HEK293 (cell line): ENCODE measurements around the gene PPP1R27.

Experiments used
- CTCF ChIA-PET: fragments of 350-600 bp; formaldehyde crosslinking; extraction: SDS; loops from one replicate; lab custom pipeline; 2021; ENCODE audit warnings: antibody characterized with exemption; lab: Yijun Ruan, JAX
- POLR2A ChIA-PET: fragments of 300-600 bp; formaldehyde crosslinking; extraction: SDS; loops from one replicate; lab custom pipeline; 2020; ENCODE audit warnings: antibody characterized with exemption, inconsistent platforms; lab: Yijun Ruan, JAX
- H3K27ac ChIP-seq: fragments of 200-500 bp; sonication (Bioruptor generic); 2 replicates; pipeline ENCODE4 v1.5.1; 2014; ENCODE audit warnings: low read depth, low read length, control low read depth, inconsistent platforms; ENCODE audit errors: extremely low read depth
- H3K36me3 ChIP-seq, 2 experiments: fragments of 200-500 bp in 1 of 2; sonication (Bioruptor generic) in 1 of 2; 1 replicate in 1 of 2; 2 replicates in 1 of 2; pipeline ENCODE4 v1.5.1; 2014 to 2017; ENCODE audit warnings: inconsistent platforms in 2 of 2, low read length in 2 of 2; ENCODE audit not compliant: control insufficient read depth in 2 of 2, insufficient read depth in 1 of 2
- H3K4me1 ChIP-seq: fragments of 200-500 bp; sonication (Bioruptor generic); 2 replicates; pipeline ENCODE4 v1.5.1; 2014; ENCODE audit warnings: mild to moderate bottlenecking, low read length, inconsistent platforms; ENCODE audit not compliant: control insufficient read depth, insufficient read depth
- H3K4me3 ChIP-seq: 2 replicates; pipeline ENCODE4 v1.5.1; 2011; ENCODE audit warnings: low read depth, mild to moderate bottlenecking, control low read depth, low read length, moderate library complexity
- H3K9me3 ChIP-seq: fragments of 200-500 bp; sonication (Bioruptor generic); 2 replicates; pipeline ENCODE4 v1.5.1; 2014; ENCODE audit warnings: low read depth, low read length, inconsistent platforms; ENCODE audit not compliant: control insufficient read depth, insufficient read depth
- EGR2 ChIP-seq: fragments of 450-650 bp; formaldehyde crosslinking; IDR thresholded peaks from 2 replicates; pipeline ENCODE4 v1.5.1; 2016; ENCODE audit warnings: low read depth, missing biosample characterization, missing genetic modification characterization
- HOXA7 ChIP-seq: sonication (generic); formaldehyde crosslinking; IDR thresholded peaks from 2 replicates; pipeline ENCODE4 v1.8.1; 2022; ENCODE audit warnings: missing genetic modification reagents, borderline replicate concordance
- IKZF3 ChIP-seq: fragments of 450-650 bp; IDR thresholded peaks from 2 replicates; pipeline ENCODE4 v1.5.0; 2018; ENCODE audit warnings: missing biosample characterization, mild to moderate bottlenecking, missing genetic modification characterization, moderate library complexity
- KLF1 ChIP-seq: fragments of 450-650 bp; formaldehyde crosslinking; IDR thresholded peaks from 2 replicates; pipeline ENCODE4 v1.5.1; 2016; ENCODE audit warnings: missing biosample characterization, missing genetic modification characterization
- KLF16 ChIP-seq: fragments of 450-650 bp; formaldehyde crosslinking; IDR thresholded peaks from 2 replicates; pipeline ENCODE4 v1.5.1; 2017; ENCODE audit warnings: missing biosample characterization, missing genetic modification characterization
- OSR2 ChIP-seq: fragments of 450-650 bp; formaldehyde crosslinking; IDR thresholded peaks from 2 replicates; pipeline ENCODE4 v1.5.1; 2016; ENCODE audit warnings: missing biosample characterization, missing genetic modification characterization
- SP2 ChIP-seq: fragments of 450-650 bp; formaldehyde crosslinking; IDR thresholded peaks from 2 replicates; pipeline ENCODE4 v1.5.1; 2016; ENCODE audit warnings: missing biosample characterization, missing genetic modification characterization
- ZNF335 ChIP-seq: fragments of 450-650 bp; formaldehyde crosslinking; conservative IDR thresholded peaks from 2 replicates; pipeline ENCODE4 v1.5.1; 2016; ENCODE audit warnings: missing biosample characterization, missing genetic modification characterization
- ZNF560 ChIP-seq: fragments of 450-650 bp; formaldehyde crosslinking; IDR thresholded peaks from 2 replicates; pipeline ENCODE4 v1.5.1; 2017; ENCODE audit warnings: missing biosample characterization, missing genetic modification characterization, borderline replicate concordance
- ZNF621 ChIP-seq: fragments of 450-650 bp; formaldehyde crosslinking; IDR thresholded peaks from 2 replicates; pipeline ENCODE4 v1.5.1; 2017; ENCODE audit warnings: missing biosample characterization, missing genetic modification characterization
- ZNF747 ChIP-seq: fragments of 450-650 bp; formaldehyde crosslinking; IDR thresholded peaks from 2 replicates; pipeline ENCODE4 v1.5.1; 2016; ENCODE audit warnings: missing biosample characterization, missing genetic modification characterization
- TF ChIP-seq, protein P1 (sequence below): fragments of 450-650 bp; formaldehyde crosslinking; IDR thresholded peaks from 2 replicates; pipeline ENCODE4 v1.5.1; 2016; ENCODE audit warnings: missing biosample characterization, missing genetic modification characterization
- TF ChIP-seq, protein P2 (sequence below): fragments of 450-650 bp; formaldehyde crosslinking; IDR thresholded peaks from 2 replicates; pipeline ENCODE4 v1.5.1; 2016; ENCODE audit warnings: missing biosample characterization, missing genetic modification characterization, borderline replicate concordance
- TF ChIP-seq, protein P3 (sequence below): fragments of 450-650 bp; formaldehyde crosslinking; IDR thresholded peaks from 2 replicates; pipeline ENCODE4 v1.5.1; 2017; ENCODE audit warnings: missing biosample characterization, missing genetic modification characterization
- TF ChIP-seq, protein P4 (sequence below): fragments of 450-650 bp; IDR thresholded peaks from 2 replicates; pipeline ENCODE4 v1.5.1; 2018; ENCODE audit warnings: missing biosample characterization, mild to moderate bottlenecking, missing genetic modification characterization

Gene PPP1R27

DNA sequence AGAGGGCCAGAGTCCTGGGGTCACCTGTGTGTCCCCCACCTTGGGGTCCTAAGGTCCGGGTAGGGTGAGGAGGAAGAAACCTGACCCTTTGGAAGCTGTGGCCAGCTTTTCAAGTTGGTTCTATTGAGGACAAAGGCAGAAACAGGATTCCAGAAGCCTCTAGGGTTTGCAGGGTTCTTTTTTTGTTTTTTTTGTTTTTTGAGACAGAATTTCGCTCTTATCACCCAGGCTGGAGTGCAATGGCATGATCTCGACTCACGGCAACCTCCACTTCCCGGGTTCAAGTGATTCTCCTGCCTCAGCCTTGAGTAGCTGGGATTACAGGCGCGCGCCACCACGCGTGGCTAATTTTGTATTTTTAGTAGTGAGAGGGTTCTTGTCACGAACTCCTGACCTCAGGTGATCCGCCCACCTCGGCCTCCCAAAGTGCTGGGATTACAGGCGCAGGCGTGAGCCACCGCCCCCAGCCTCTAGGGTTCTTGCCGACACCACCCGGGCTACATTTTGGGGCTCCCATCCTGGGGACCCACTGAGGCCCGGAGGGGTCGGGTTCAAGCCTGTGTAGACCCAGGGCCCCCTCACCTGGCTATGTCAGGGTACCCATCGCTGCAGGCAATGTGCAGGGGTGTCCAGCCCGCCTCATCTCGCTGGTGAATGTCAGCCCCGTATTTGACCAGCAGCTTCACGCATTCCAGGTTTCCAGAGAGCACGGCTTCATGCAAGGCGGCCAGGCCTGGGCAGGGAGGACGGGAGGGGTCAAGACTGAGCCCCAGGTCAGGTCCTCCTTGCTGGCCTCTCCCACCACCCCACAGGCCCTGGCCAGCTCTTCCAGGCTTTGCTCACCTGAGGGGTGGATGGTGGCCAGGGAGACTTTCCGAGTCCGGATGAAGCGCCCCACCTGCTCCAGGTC lies 674 bp downstream of the PPP1R27 start (continued):
- TF ChIP-seq, protein P1, sequence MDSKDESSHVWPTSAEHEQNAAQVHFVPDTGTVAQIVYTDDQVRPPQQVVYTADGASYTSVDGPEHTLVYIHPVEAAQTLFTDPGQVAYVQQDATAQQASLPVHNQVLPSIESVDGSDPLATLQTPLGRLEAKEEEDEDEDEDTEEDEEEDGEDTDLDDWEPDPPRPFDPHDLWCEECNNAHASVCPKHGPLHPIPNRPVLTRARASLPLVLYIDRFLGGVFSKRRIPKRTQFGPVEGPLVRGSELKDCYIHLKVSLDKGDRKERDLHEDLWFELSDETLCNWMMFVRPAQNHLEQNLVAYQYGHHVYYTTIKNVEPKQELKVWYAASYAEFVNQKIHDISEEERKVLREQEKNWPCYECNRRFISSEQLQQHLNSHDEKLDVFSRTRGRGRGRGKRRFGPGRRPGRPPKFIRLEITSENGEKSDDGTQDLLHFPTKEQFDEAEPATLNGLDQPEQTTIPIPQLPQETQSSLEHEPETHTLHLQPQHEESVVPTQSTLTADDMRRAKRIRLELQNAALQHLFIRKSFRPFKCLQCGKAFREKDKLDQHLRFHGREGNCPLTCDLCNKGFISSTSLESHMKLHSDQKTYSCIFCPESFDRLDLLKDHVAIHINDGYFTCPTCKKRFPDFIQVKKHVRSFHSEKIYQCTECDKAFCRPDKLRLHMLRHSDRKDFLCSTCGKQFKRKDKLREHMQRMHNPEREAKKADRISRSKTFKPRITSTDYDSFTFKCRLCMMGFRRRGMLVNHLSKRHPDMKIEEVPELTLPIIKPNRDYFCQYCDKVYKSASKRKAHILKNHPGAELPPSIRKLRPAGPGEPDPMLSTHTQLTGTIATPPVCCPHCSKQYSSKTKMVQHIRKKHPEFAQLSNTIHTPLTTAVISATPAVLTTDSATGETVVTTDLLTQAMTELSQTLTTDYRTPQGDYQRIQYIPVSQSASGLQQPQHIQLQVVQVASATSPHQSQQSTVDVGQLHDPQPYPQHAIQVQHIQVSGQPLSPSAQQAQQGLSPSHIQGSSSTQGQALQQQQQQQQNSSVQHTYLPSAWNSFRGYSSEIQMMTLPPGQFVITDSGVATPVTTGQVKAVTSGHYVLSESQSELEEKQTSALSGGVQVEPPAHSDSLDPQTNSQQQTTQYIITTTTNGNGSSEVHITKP (tag by site-specific recombination) = no peak
- TF ChIP-seq, protein P2, sequence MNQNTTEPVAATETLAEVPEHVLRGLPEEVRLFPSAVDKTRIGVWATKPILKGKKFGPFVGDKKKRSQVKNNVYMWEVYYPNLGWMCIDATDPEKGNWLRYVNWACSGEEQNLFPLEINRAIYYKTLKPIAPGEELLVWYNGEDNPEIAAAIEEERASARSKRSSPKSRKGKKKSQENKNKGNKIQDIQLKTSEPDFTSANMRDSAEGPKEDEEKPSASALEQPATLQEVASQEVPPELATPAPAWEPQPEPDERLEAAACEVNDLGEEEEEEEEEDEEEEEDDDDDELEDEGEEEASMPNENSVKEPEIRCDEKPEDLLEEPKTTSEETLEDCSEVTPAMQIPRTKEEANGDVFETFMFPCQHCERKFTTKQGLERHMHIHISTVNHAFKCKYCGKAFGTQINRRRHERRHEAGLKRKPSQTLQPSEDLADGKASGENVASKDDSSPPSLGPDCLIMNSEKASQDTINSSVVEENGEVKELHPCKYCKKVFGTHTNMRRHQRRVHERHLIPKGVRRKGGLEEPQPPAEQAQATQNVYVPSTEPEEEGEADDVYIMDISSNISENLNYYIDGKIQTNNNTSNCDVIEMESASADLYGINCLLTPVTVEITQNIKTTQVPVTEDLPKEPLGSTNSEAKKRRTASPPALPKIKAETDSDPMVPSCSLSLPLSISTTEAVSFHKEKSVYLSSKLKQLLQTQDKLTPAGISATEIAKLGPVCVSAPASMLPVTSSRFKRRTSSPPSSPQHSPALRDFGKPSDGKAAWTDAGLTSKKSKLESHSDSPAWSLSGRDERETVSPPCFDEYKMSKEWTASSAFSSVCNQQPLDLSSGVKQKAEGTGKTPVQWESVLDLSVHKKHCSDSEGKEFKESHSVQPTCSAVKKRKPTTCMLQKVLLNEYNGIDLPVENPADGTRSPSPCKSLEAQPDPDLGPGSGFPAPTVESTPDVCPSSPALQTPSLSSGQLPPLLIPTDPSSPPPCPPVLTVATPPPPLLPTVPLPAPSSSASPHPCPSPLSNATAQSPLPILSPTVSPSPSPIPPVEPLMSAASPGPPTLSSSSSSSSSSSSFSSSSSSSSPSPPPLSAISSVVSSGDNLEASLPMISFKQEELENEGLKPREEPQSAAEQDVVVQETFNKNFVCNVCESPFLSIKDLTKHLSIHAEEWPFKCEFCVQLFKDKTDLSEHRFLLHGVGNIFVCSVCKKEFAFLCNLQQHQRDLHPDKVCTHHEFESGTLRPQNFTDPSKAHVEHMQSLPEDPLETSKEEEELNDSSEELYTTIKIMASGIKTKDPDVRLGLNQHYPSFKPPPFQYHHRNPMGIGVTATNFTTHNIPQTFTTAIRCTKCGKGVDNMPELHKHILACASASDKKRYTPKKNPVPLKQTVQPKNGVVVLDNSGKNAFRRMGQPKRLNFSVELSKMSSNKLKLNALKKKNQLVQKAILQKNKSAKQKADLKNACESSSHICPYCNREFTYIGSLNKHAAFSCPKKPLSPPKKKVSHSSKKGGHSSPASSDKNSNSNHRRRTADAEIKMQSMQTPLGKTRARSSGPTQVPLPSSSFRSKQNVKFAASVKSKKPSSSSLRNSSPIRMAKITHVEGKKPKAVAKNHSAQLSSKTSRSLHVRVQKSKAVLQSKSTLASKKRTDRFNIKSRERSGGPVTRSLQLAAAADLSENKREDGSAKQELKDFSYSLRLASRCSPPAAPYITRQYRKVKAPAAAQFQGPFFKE (tag by site-specific recombination) = no peak
- TF ChIP-seq ZNF335 = 0 out of 2 replicates have a peak, but pooled peaks have one; percentile 15
- peak; percentile 57; the same call in 1 of the 2 replicates for TF ChIP-seq EGR2 (tag by site-specific recombination)
- TF ChIP-seq ZNF560 = no peak
- TF ChIP-seq ZNF621 (tag by site-specific recombination) = no peak
- no peak for TF ChIP-seq HOXA7 (CRISPR knock-in tag)
- TF ChIP-seq, protein P3, sequence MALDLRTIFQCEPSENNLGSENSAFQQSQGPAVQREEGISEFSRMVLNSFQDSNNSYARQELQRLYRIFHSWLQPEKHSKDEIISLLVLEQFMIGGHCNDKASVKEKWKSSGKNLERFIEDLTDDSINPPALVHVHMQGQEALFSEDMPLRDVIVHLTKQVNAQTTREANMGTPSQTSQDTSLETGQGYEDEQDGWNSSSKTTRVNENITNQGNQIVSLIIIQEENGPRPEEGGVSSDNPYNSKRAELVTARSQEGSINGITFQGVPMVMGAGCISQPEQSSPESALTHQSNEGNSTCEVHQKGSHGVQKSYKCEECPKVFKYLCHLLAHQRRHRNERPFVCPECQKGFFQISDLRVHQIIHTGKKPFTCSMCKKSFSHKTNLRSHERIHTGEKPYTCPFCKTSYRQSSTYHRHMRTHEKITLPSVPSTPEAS = no peak
- TF ChIP-seq, protein P4, sequence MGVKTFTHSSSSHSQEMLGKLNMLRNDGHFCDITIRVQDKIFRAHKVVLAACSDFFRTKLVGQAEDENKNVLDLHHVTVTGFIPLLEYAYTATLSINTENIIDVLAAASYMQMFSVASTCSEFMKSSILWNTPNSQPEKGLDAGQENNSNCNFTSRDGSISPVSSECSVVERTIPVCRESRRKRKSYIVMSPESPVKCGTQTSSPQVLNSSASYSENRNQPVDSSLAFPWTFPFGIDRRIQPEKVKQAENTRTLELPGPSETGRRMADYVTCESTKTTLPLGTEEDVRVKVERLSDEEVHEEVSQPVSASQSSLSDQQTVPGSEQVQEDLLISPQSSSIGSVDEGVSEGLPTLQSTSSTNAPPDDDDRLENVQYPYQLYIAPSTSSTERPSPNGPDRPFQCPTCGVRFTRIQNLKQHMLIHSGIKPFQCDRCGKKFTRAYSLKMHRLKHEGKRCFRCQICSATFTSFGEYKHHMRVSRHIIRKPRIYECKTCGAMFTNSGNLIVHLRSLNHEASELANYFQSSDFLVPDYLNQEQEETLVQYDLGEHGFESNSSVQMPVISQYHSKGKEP (tag by site-specific recombination) = no peak

DNA sequence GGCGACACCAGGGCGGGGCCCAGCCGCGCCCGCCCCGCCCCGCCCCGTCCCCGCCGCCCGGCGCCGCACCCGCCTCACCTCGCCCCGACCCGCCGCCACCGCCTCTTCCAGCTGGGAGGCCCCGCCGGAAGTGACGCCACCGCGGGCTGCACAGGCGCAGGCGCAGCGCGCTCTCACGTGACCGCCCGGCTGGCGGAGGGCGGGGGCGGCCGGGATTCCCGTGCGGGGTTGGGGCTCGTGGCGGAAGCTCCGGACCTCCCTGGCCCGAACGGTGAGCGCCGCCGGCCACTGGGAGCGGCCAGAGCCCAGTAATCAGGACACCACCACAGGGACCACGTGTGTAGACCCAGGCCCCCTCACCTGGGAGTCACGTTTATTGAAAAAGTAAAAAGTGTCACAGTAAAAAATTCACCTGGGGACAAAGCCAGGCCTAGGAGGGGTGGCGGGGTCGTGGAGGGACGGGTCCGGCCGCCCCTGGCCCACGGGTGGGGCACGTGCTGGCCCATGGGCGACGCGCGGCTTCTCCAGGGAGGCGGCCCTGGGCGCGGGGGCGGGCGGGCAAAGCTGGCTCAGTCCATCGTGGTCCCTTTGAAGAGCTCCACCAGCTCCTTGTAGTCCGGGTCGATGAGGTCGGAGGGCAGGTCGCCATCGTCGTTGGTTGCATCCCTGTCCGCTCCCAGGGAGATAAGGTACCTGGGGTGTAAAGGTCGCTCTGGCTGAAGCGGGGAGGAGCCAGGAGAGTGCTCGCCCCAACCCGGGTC lies 1.5 kb downstream of the PPP1R27 start, which contains the start of gene MCRIP1:
MCRIP1 (minus strand) TSS at position 132 of the 761 bp plus-strand sequence. CDS start 8,785 bp downstream, outside the sequence.
- H3K27ac ChIP-seq = peak within 1 kb of the TSS; percentile 95
- POLR2A ChIA-PET = interaction anchor here (0.6 to 2.0 kb wide), 26 partner anchors 8 to 265 kb away, joined by 3 to 10 read pairs (median 4); partner anchors contain the start of genes CENPX, DCXR, FASN and LRRC45
- CTCF ChIA-PET = interaction anchor here (0.5 to 3.0 kb wide), 6 partner anchors 11 to 99 kb away, joined by 3 to 12 read pairs (median 3); partner anchors contain the start of gene MAFG
- H3K36me3 ChIP-seq = peaks cover 0 to 4% of the 10 kb centered on the region in 2 experiments; a peak in 1 of 3 replicates
- peak within 1 kb of the TSS; percentile 77 for H3K4me3 ChIP-seq
- H3K9me3 ChIP-seq = no peaks in the 10 kb centered on the region
- no peaks in the 10 kb centered on the region for H3K4me1 ChIP-seq
- TF ChIP-seq KLF1 (tag by site-specific recombination) = peak; percentile 65
- TF ChIP-seq OSR2 = 0 out of 2 replicates have a peak, but pooled peaks have one; percentile 17
- no peak for TF ChIP-seq ZNF747
- no peak for TF ChIP-seq ZNF335
- TF ChIP-seq IKZF3 (tag by site-specific recombination) = no peak
- 0 out of 2 replicates have a peak, but pooled peaks have one; percentile 15 for TF ChIP-seq KLF16 (tag by site-specific recombination)
- TF ChIP-seq SP2 (tag by site-specific recombination) = no peak; the same call in 1 of the 2 replicates
